Heart left ventricle (tissue), 13 donors: ENCODE measurements around the gene RIC8B.

Experiments
- POLR2A ChIP-seq, 2 donors: fragments of 450-650 bp; IDR thresholded peaks; one replicate each; pipeline ENCODE4 v1.6.1; 2017; ENCODE audit warnings: antibody characterized with exemption in 2 of 2, mild to moderate bottlenecking in 2 of 2, moderate library complexity in 2 of 2
- TF ChIP-seq, protein P1 (sequence below), 12 donors: fragments of 200-600 bp; sonication (generic) in 4 of 12; IDR thresholded peaks; one replicate each; pipeline versions ENCODE4 v1.5.0 to v1.8.0; 2018 to 2022; ENCODE audit warnings: antibody characterized with exemption in 12 of 12, mild to moderate bottlenecking in 5 of 12
- donor health status: ischemic (EF 13 %, LVEDD 7.1; RV severe dilation, severe dysfunction).
- donor health status: DM: no; HTN: yes; CAD: no.
- donor health status: DM: no; HTN: no; CAD: no.
- donor health status: ischemic (EF 25% LVEDD 6.9; RV normal size, moderate dysfunction).
- donor health status: ischemic (EF 25% LVEDD 5.7; RV mildly dilated, moderate dysfunction).
- donor health status: ischemic (EF 35%, LVEDD 5.7; RV mildly dilated, moderate dysfunction).
- donor health status: nonischemic (EF 11% LVEDD 7.7; RV severe dilation, severe dysfunction).
- donor health status: DM: yes; HTN: yes; CAD: no.
- donor health status: PGD.
- donor health status: ischemic (EF 29% LVEDD 5.4; RV normal size, mild dysfunction).
- donor health status: nonischemic (EF 23%, LVEDD 6.1; RV moderate dilation, normal function).

- TF ChIP-seq POLR2A (IDR thresholded peaks at IDR 0.05): no peak
- TF ChIP-seq, protein P1, sequence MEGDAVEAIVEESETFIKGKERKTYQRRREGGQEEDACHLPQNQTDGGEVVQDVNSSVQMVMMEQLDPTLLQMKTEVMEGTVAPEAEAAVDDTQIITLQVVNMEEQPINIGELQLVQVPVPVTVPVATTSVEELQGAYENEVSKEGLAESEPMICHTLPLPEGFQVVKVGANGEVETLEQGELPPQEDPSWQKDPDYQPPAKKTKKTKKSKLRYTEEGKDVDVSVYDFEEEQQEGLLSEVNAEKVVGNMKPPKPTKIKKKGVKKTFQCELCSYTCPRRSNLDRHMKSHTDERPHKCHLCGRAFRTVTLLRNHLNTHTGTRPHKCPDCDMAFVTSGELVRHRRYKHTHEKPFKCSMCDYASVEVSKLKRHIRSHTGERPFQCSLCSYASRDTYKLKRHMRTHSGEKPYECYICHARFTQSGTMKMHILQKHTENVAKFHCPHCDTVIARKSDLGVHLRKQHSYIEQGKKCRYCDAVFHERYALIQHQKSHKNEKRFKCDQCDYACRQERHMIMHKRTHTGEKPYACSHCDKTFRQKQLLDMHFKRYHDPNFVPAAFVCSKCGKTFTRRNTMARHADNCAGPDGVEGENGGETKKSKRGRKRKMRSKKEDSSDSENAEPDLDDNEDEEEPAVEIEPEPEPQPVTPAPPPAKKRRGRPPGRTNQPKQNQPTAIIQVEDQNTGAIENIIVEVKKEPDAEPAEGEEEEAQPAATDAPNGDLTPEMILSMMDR (IDR thresholded peaks at IDR 0.05): no peak
Measured at GRCh38 chr12:106902053-106902452, 127.6 kb downstream of the RIC8B start.
